ENCODE measurements around the gene ZKSCAN5.

GRCh38 chr7:99563650-99564049, 59.2 kb downstream of the ZKSCAN5 start:
- TF ChIP-seq YY1 (IDR thresholded peaks at IDR 0.05; ENCODE audit: insufficient read depth, insufficient read length): no peak
- TF ChIP-seq SUZ12 (IDR thresholded peaks at IDR 0.05; ENCODE audit: extremely low read depth, insufficient read depth, insufficient read length): no peak
- TF ChIP-seq ZNF274 (IDR thresholded peaks at IDR 0.05; ENCODE audit: low read depth, low read length): no peak
